Measurements from ENCODE around the gene ELAC2.
A peak's percentile ranks its signal among the peaks of the same experiment; 100 is the strongest.

The ELAC2 gene

GRCh38 chr17:13017655-13018459 lies at the start of gene ELAC2:
Gene ELAC2, minus strand, starts transcription at chr17:13018027. Its CDS starts 80 bp downstream, at chr17:13017947.
- ChIA-PET POLR2A (interaction anchor here (0.9 to 1.5 kb wide), 4 partner anchors 9 to 1283 kb away, joined by 4 to 5 read pairs (median 4); partner anchors contain the start of genes HS3ST3B1 and ZNF18), CTCF (interaction anchor here (1.3 to 9.6 kb wide), 3 partner anchors 13 to 1280 kb away, joined by 3 to 127 read pairs (median 73); no protein-coding TSS in a partner anchor)
- H3K4me3 ChIP-seq (ENCODE audit: low read depth, low read length), result peak within 1 kb of the TSS; percentile 82
- DNase-seq (ENCODE audit: low read depth, low spot score), result peak; percentile 96
- TF ChIP-seq CTCF (IDR thresholded peaks at IDR 0.05; ENCODE audit: insufficient read depth, low read length, missing control alignments), result no peak

- no peak for DNase-seq (ENCODE audit: low read depth, low spot score)
- H3K4me3 ChIP-seq (ENCODE audit: low read depth, low read length), result no peak overlapping the region
- ChIA-PET POLR2A (no interaction called here), CTCF (interaction anchor here (1.1 to 2.9 kb wide), 3 partner anchors 8 to 35 kb away, joined by 3 to 14 read pairs (median 4); no protein-coding TSS in a partner anchor)
- TF ChIP-seq CTCF (IDR thresholded peaks at IDR 0.05; ENCODE audit: insufficient read depth, low read length, missing control alignments), result no peak
Observed at GRCh38 chr17:13065032-13065431, 47.2 kb upstream of the ELAC2 start.

- no peak overlapping the region for H3K4me3 ChIP-seq (ENCODE audit: low read depth, low read length)
- POLR2A ChIA-PET, result no interaction called here
- no peak for TF ChIP-seq CTCF (IDR thresholded peaks at IDR 0.05; ENCODE audit: insufficient read depth, low read length, missing control alignments)
- DNase-seq (ENCODE audit: low read depth, low spot score), result no peak
- CTCF ChIA-PET, result interaction anchor here (0.9 to 1.9 kb wide), 4 partner anchors 24 to 50 kb away, joined by 3 to 7 read pairs (median 4); no protein-coding TSS in a partner anchor
Observed at GRCh38 chr17:13055131-13055530, 37.3 kb upstream of the ELAC2 start.

GRCh38 chr17:13054666-13055065 lies 36.8 kb upstream of the ELAC2 start:
- CTCF ChIA-PET, result interaction anchor here (0.9 to 1.9 kb wide), 3 partner anchors 23 to 49 kb away, joined by 3 to 7 read pairs (median 4); no protein-coding TSS in a partner anchor

GRCh38 chr17:13051915-13052314 lies 34.1 kb upstream of the ELAC2 start:
- POLR2A ChIA-PET, result no interaction called here
- DNase-seq (ENCODE audit: low read depth, low spot score), result no peak
- no peak overlapping the region for H3K4me3 ChIP-seq (ENCODE audit: low read depth, low read length)
- TF ChIP-seq CTCF (IDR thresholded peaks at IDR 0.05; ENCODE audit: insufficient read depth, low read length, missing control alignments), result no peak
- CTCF ChIA-PET, result interaction anchor here (1.1 to 3.1 kb wide), 3 partner anchors 20 to 62 kb away, joined by 3 to 14 read pairs (median 3); no protein-coding TSS in a partner anchor

More at GRCh38 chr17:13054666-13055065, 36.8 kb upstream of the ELAC2 start:
- POLR2A ChIA-PET, result no interaction called here
- no peak overlapping the region for H3K4me3 ChIP-seq (ENCODE audit: low read depth, low read length)
- no peak for DNase-seq (ENCODE audit: low read depth, low spot score)
- TF ChIP-seq CTCF (IDR thresholded peaks at IDR 0.05; ENCODE audit: insufficient read depth, low read length, missing control alignments), result no peak

GRCh38 chr17:13047011-13047606 lies 29.3 kb upstream of the ELAC2 start:
- no peak for DNase-seq (ENCODE audit: low read depth, low spot score)
- CTCF ChIA-PET, result interaction anchor here (12.3 kb wide), 1 partner anchor 17 kb away, joined by 169 read pairs; no protein-coding TSS in a partner anchor
- H3K4me3 ChIP-seq (ENCODE audit: low read depth, low read length), result no peak overlapping the region
- POLR2A ChIA-PET, result no interaction called here
- TF ChIP-seq CTCF (IDR thresholded peaks at IDR 0.05; ENCODE audit: insufficient read depth, low read length, missing control alignments), result no peak

Data from AG04449 (cell line).